ENCODE results near the gene ABHD17B.

- TF ChIP-seq CTCF (conservative IDR thresholded peaks at IDR 0.05; ENCODE audit: low read length): no peak
- no peak for TF ChIP-seq EZH2phosphoT487 (IDR thresholded peaks at IDR 0.05; ENCODE audit: borderline replicate concordance)
Observed at GRCh38 chr9:71887362-71887761, 23.6 kb downstream of the ABHD17B start.
